ENCODE measurements around the gene AK8. TPM values are rescaled to one million over a fixed set of nuclear protein-coding genes. Genes with fewer than 3 reads are reported as not detected.

AK8 gene
- total RNA-seq, 1 donor from 2014 or later, result 0.46 TPM

DNA sequence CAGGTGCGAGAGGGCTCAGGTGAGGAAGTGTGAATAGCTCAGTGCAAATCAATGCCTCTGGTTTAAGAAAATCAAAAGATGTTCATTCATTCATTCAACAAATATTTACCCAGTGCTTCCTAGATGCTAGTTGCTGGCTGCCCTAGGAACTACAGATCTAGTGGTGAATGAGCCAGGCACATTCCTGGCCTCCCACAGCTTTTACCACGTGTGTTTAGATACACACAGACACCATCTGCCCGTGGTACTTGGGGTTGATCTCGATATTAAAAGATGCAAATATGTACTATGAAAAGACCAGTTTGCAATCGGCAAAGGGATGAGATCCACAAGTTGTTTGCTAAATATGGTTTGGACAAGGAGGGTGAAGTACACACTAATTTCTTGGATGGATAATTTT lies 129.6 kb downstream of the AK8 start:
- H3K4me3 ChIP-seq (ENCODE audit: low read depth, low read length), result no peak overlapping the region
- no peak for DNase-seq (ENCODE audit: low read depth)
- TF ChIP-seq, protein P1, sequence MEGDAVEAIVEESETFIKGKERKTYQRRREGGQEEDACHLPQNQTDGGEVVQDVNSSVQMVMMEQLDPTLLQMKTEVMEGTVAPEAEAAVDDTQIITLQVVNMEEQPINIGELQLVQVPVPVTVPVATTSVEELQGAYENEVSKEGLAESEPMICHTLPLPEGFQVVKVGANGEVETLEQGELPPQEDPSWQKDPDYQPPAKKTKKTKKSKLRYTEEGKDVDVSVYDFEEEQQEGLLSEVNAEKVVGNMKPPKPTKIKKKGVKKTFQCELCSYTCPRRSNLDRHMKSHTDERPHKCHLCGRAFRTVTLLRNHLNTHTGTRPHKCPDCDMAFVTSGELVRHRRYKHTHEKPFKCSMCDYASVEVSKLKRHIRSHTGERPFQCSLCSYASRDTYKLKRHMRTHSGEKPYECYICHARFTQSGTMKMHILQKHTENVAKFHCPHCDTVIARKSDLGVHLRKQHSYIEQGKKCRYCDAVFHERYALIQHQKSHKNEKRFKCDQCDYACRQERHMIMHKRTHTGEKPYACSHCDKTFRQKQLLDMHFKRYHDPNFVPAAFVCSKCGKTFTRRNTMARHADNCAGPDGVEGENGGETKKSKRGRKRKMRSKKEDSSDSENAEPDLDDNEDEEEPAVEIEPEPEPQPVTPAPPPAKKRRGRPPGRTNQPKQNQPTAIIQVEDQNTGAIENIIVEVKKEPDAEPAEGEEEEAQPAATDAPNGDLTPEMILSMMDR (conservative IDR thresholded peaks at IDR 0.05; ENCODE audit: low read depth, low read length), result no peak

DNA sequence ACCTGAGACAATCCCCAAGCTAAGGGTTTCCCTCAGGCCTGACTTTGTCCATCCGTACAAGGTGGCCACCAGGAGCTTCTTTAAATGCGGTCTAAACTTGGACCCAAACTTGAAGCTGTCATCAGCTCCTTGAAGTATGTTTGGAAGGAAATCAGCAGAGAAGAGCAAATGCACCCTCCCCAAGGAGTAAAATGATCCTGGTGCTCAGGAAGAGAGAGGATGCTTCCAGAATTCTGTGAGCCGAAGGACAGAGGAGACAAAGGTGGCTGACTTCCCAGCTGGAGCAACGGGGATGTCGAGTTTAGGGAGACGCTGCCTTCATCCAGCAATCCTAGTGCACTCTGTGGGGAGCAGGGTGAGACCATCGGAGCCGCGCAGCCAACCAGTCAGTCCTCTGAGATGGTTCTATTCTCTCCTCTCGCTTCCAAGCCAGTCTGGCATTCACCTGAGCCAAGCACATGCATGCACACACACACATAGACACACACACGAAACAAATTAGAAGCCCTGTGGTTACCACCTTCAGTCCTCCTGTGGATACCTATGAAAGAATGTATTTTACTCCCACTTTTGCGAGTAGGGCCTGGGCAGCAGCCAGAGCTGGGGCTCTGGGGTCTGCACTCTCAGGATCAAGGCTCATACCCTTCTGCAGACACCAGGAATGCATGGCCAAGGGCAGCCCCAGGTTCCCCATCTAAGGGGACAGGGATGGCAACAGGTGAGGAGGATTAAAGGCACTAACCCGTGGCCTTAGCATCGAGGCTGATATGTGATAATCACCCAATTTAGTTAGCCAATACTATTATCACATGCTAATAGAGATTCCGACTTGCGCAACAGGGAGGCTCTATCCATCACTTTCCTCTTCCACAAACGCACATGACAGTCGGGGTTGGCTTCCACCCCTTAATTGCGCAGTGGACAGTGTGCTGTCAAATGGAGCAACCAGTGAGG lies 132.1 kb downstream of the AK8 start:
- TF ChIP-seq, protein P1 (conservative IDR thresholded peaks at IDR 0.05; ENCODE audit: low read depth, low read length), result no peak
- no peak for DNase-seq (ENCODE audit: low read depth)

DNA sequence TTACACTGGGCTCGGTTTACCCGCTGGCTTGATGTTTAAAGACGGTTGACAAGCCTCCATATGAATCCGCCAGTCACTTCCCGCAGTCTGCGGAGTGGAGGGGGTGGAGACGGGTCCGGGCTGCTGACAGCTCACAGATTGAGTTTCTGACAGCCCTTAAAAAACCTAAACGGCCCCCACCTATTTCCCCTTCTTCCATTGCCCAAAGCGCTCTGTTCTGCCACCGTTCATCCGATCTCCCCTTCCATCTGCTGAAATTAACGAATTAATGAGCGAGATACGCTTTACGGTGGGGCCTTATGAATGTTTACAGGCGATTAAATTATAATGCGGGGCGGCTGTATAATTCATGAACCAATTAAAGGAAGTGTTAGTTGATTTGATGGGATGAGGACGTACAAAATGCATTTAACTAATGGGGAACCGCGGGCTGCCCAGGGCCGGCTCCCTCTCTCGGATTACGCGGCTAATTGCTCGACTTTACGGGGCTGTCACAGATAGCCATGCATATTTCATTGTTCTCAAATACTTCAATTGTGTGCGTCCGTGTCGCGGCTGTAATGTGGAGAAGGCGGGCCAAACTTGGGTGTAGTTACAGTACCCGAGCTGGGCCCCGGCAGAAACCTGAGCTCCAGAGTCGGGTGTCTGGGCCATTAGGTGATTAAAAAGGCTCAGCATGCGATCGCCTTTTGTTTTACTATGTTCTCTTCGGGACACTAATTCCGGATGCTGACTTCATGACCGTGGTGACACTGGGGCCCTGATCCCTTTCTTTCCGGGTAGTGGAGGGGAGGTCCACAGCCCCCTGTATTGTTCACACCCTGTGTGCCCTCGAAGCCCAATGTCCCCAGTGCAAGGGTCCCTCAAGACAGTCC lies 133.0 kb downstream of the AK8 start:
- no peak overlapping the region for H3K4me3 ChIP-seq (ENCODE audit: low read depth, low read length)
- TF ChIP-seq, protein P1 (conservative IDR thresholded peaks at IDR 0.05; ENCODE audit: low read depth, low read length), result no peak
- no peak for DNase-seq (ENCODE audit: low read depth)

More for the DNA sequence above, 132.1 kb downstream of the AK8 start:
- no peak overlapping the region for H3K4me3 ChIP-seq (ENCODE audit: low read depth, low read length)

GRCh38 chr9:132743931-132744479 lies 134.1 kb downstream of the AK8 start:
- TF ChIP-seq, protein P1 (conservative IDR thresholded peaks at IDR 0.05; ENCODE audit: low read depth, low read length), result no peak
- DNase-seq (ENCODE audit: low read depth), result no peak
- no peak overlapping the region for H3K4me3 ChIP-seq (ENCODE audit: low read depth, low read length)

DNA sequence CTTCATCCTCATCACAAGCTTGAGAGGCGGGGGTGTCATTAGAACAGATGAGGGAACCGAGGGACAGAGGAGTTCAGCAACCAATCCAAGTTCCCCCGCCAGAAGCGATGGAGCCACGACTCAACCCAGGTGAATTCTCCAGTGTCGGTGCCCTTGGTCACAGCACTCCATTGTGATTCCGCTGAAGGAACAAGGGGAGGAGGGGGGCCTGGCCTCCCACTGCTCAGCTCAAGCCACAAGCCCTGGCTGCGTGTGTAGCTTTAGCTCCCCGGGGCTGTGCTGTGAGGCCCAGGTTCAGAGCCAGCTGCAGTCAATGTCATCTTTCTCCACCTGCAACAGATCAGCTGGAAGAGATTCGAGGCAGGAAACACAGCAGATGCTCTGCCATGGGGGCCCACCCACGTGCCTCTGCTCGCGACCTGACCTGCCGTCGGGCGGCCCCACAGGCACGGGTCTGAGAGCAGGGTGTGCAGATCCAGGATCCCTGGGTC lies 135.2 kb downstream of the AK8 start:
- H3K4me3 ChIP-seq (ENCODE audit: low read depth, low read length), result no peak overlapping the region
- TF ChIP-seq, protein P1 (conservative IDR thresholded peaks at IDR 0.05; ENCODE audit: low read depth, low read length), result no peak
- DNase-seq (ENCODE audit: low read depth), result no peak

- TF ChIP-seq, protein P1 (conservative IDR thresholded peaks at IDR 0.05; ENCODE audit: low read depth, low read length), result no peak
These were observed 137.4 kb downstream of the AK8 start for GRCh38 chr9:132740526-132741309.

More at GRCh38 chr9:132740526-132741309, 137.4 kb downstream of the AK8 start:
- H3K4me3 ChIP-seq (ENCODE audit: low read depth, low read length), result no peak overlapping the region
- DNase-seq (ENCODE audit: low read depth), result no peak
